K562 (cell line): Measurements from ENCODE around the gene WDR64. TPM values are rescaled to one million over a fixed set of nuclear protein-coding genes. Genes with fewer than 3 reads are reported as not detected.
"Not testable (repeated sequence)": the region's sequence is repeated elsewhere in the genome, so short reads cannot be mapped to it uniquely, and the experiment has no call there.

Experiments used
- ATAC-seq: fragments of 200-7000 bp; cut with Tn5 transposase; 3 replicates; pipeline ENCODE4 v1.9.1; 2020; ENCODE audit warnings: moderate library complexity
- BruUV-seq: library from RNA; stranded (reverse); fragments of 400-500 nt; replicated peaks from 2 replicates; lab custom pipeline; 2021; lab: Mats Ljungman, UMichigan
- CTCF ChIA-PET: fragments of 300-600 bp; formaldehyde crosslinking; extraction: SDS; loops from one replicate; lab custom pipeline; 2021; ENCODE audit warnings: low intra/inter-chr PET ratio; lab: Yijun Ruan, JAX
- POLR2A ChIA-PET: fragments of 300-600, 350-650 bp; sonication (Branson Sonifier 250); formaldehyde crosslinking; extraction: SDS; loops from one replicate; lab custom pipeline; 2021; ENCODE audit warnings: antibody characterized with exemption, inconsistent platforms; lab: Yijun Ruan, JAX
- DNase-seq, 4 experiments: peaks; one replicate each; pipeline versions ENCODE4 v3.0.0 to v3.0.0-alpha.2; 2011 to 2018; ENCODE audit warnings: low spot score in 3 of 4, mixed read lengths in 3 of 4; ENCODE audit errors: extremely low read depth in 1 of 4
- FAIRE-seq: peaks from 2 replicates; lab custom pipeline; 2011; peaks lifted over from hg19 to GRCh38; lab: Jason Lieb, UNC
- H2AFZ ChIP-seq: 2 replicates; pipeline ENCODE4 v1.6.0; 2011; ENCODE audit warnings: low read depth, low read length, control low read depth, inconsistent platforms
- H3K27ac ChIP-seq: fragments of 200-600 bp; 3 replicates; pipeline ENCODE4 v1.8.0; 2011; ENCODE audit warnings: low read depth, mild to moderate bottlenecking, control low read depth, inconsistent platforms, low read length, moderate library complexity, mixed read lengths; ENCODE audit errors: extremely low read depth
- H3K27me3 ChIP-seq, 2 experiments: fragments of 300-600 bp in 1 of 2; 2 replicates in 1 of 2; 3 replicates in 1 of 2; pipeline versions ENCODE4 v1.6.0 to v1.8.0; 2011; ENCODE audit warnings: inconsistent platforms in 2 of 2, low read length in 2 of 2, mild to moderate bottlenecking in 1 of 2, mixed read lengths in 1 of 2, moderate library complexity in 1 of 2; ENCODE audit not compliant: control insufficient read depth in 2 of 2, insufficient read depth in 2 of 2
- H3K36me3 ChIP-seq: fragments of 300-600 bp; 3 replicates; pipeline ENCODE4 v1.8.0; 2011; ENCODE audit warnings: mild to moderate bottlenecking, low read length, inconsistent platforms; ENCODE audit not compliant: control insufficient read depth, insufficient read depth
- H3K4me1 ChIP-seq, 2 experiments: fragments of 200-600 bp in 1 of 2; replicated peaks in 1 of 2; 2 replicates in 1 of 2; 3 replicates in 1 of 2; pipeline versions ENCODE4 v1.5.1 to v1.8.0; 2011; ENCODE audit warnings: inconsistent platforms in 2 of 2, low read length in 2 of 2, mild to moderate bottlenecking in 1 of 2, mixed read lengths in 1 of 2, moderate library complexity in 1 of 2; ENCODE audit not compliant: control insufficient read depth in 2 of 2, insufficient read depth in 2 of 2
- H3K4me2 ChIP-seq: 2 replicates; pipeline ENCODE4 v1.6.1; 2011; ENCODE audit warnings: low read length, control low read depth, inconsistent platforms, mixed read lengths; ENCODE audit not compliant: insufficient read depth
- H3K4me3 ChIP-seq: fragments of 200-600 bp; sonication (generic), shearing (Covaris generic); 2 replicates; pipeline ENCODE4 v1.5.1; 2016; ENCODE audit warnings: control low read depth, inconsistent platforms
- H3K79me2 ChIP-seq: fragments of 200-600 bp; 3 replicates; pipeline ENCODE4 v1.8.0; 2011; ENCODE audit warnings: low read length, inconsistent platforms; ENCODE audit not compliant: control insufficient read depth, insufficient read depth
- H3K9ac ChIP-seq, 2 experiments: 2 replicates each; pipeline versions ENCODE4 v1.6.0 to v1.6.1; 2011; ENCODE audit warnings: low read depth in 2 of 2, low read length in 2 of 2, control low read depth in 1 of 2, inconsistent platforms in 1 of 2, mild to moderate bottlenecking in 1 of 2, mixed read lengths in 1 of 2; ENCODE audit not compliant: insufficient read depth in 1 of 2
- H3K9me1 ChIP-seq: one replicate; pipeline ENCODE4 v1.6.0; 2011; ENCODE audit warnings: inconsistent platforms, mild to moderate bottlenecking, low read length, moderate library complexity; ENCODE audit not compliant: control insufficient read depth, insufficient read depth
- H3K9me3 ChIP-seq: replicated peaks from 2 replicates; pipeline ENCODE4 v1.5.1; 2011; ENCODE audit warnings: low read depth, low read length, inconsistent platforms; ENCODE audit not compliant: control insufficient read depth, insufficient read depth
- H4K20me1 ChIP-seq: replicated peaks from 2 replicates; pipeline ENCODE4 v1.6.1; 2011; ENCODE audit warnings: low read length, inconsistent platforms, mixed read lengths; ENCODE audit not compliant: control insufficient read depth, insufficient read depth
- BCOR ChIP-seq: fragments of 450-650 bp; IDR thresholded peaks from 2 replicates; pipeline ENCODE4 v1.6.1; 2016
- RBM25 ChIP-seq: fragments of 200-400 bp; formaldehyde crosslinking; IDR thresholded peaks from 2 replicates; pipeline ENCODE4 v1.6.1; 2018; ENCODE audit warnings: low read length, low read depth, moderate library complexity; ENCODE audit not compliant: severe bottlenecking
- ZNF146 ChIP-seq: IDR thresholded peaks from one replicate; pipeline ENCODE4 v1.6.1; 2018; ENCODE audit warnings: missing compliant biosample characterization; ENCODE audit not compliant: unreplicated experiment
- WGBS: fragments of 100-300 bp; shearing (Covaris generic); methylation state at CpG from one replicate; pipeline ENCODE4 v1.1.6; 2016; ENCODE audit warnings: low coverage, mixed read lengths; ENCODE audit not compliant: insufficient coverage; ENCODE audit errors: missing lambda C conversion rate; 5-methylcytosine and 5-hydroxymethylcytosine counted together
- in situ Hi-C: fragments of 300-500 bp; cut with MboI; formaldehyde crosslinking; loops from 4 replicates; pipeline ENCODE4 v1.15.0; 2018; ENCODE audit warnings: inconsistent platforms, mixed read lengths
- intact Hi-C: fragments of 100-400 bp; cut with micrococcal nuclease; formaldehyde crosslinking; loops from 2 replicates; pipeline ENCODE4 v1.14.2; 2022
- polyA plus RNA-seq, 8 experiments: library from polyadenylated mRNA; depleted of rRNA in 4 of 8; stranded (reverse) in 5 of 8; unstranded in 3 of 8; fragments of >200 nt; fragmentation: Nextera tagmentation in 2 of 8; fragmentation: Illumina TruSeq in 1 of 8; extraction: Ambion mirVana in 2 of 8; extraction: Trizol in 1 of 8; gene quantifications; 2 replicates each; pipeline versions ENCODE4 v1.2.1 to v1.2.3, GENCODE V29; 2011 to 2014; ENCODE audit warnings: inconsistent platforms in 1 of 8, missing spikeins in 1 of 8
- total RNA-seq, 7 experiments: library from RNA; depleted of rRNA in 6 of 7; stranded (reverse); fragments of >200 nt in 6 of 7; fragmentation: Illumina TruSeq in 2 of 7; extraction: Trizol in 2 of 7; gene quantifications; 2 replicates each; pipeline versions ENCODE4 v1.2.1 to v1.2.3, GENCODE V29; 2011 to 2021; ENCODE audit warnings: low replicate concordance in 1 of 7
- TF ChIP-seq, protein P1 (sequence below): fragments of 450-650 bp; conservative IDR thresholded peaks from 2 replicates; pipeline ENCODE4 v1.6.1; 2016; ENCODE audit warnings: missing genetic modification characterization, low read depth, mild to moderate bottlenecking, missing compliant biosample characterization, moderate library complexity

Gene WDR64
- total and polyA plus RNA-seq, 9 of the 15 experiments (the other 6 are each of a cell fraction or from before 2014, with no cell fraction given), result 0.06 to 0.29 (median 0.19) TPM; not detected in 5

DNA sequence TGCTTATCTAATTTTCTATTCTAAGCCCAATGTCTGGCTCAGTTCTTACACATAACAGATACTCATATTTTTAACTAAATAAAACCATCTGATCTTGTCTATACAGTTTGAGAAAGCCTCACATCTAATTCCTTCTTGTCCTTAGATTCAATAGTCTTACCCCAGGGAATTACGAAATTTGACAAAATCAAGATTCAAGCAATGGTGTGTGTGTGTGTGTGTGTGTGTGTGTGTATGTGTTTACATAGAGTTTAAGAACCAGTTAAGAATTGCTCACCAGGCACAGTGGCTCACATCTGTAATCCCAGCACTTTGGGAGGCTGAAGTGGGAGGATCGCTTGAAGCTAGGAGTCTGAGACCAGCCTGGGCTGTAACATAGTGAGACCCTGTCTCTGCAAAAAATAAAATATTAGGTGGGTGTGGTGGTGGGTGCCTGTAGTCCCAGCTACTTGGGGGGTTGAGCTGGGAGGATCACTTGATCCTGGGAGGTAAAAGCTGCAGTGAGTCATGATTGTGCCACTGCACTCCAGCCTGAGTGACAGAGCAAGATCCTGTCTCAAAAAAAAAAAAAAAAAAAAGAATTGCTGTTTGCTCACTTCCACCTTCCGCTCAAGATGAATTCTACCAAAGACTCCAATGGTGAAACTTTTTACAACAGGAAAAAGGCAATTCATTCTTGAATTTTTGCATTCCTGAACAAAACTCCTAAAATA, 6.2 kb downstream of the WDR64 start (continued):
- TF ChIP-seq, protein P1, sequence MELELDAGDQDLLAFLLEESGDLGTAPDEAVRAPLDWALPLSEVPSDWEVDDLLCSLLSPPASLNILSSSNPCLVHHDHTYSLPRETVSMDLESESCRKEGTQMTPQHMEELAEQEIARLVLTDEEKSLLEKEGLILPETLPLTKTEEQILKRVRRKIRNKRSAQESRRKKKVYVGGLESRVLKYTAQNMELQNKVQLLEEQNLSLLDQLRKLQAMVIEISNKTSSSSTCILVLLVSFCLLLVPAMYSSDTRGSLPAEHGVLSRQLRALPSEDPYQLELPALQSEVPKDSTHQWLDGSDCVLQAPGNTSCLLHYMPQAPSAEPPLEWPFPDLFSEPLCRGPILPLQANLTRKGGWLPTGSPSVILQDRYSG (tag), result no peak

DNA sequence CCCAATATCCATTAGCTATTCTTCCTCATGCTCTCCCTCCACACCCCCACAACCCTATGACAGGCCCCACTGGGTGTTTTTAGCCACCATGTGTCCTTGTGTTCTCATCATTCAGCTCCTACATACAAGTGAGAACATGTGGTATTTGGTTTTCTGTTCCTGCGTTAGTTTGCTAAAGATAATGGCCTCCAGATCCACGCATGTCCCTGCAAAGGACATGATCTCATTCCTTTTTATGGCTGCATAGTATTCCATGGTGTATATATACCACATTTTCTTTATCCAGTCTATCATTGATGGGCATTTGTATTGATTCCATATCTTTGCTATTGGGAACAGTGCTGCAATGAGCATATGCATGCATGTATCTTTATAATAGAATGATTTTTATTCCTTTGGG, 6.9 kb downstream of the WDR64 start:
- H3K4me3 ChIP-seq, FAIRE-seq, H3K9ac ChIP-seq, H3K4me1 ChIP-seq, H2AFZ ChIP-seq, intact Hi-C loops, H3K36me3 ChIP-seq, CTCF ChIA-PET, DNase-seq, in situ Hi-C loops, H3K79me2 ChIP-seq, H3K9me3 ChIP-seq, H3K27ac ChIP-seq, POLR2A ChIA-PET, H3K4me2 ChIP-seq, ATAC-seq, H3K9me1 ChIP-seq, BruUV-seq, H4K20me1 ChIP-seq, H3K27me3 ChIP-seq: not testable (repeated sequence)
- 67% methylated on average over 2 of the region's 2 CpGs for WGBS
- TF ChIP-seq RBM25 (peak; percentile 39), BCOR (peak; percentile 61; the same call in 1 of the 2 replicates), ZNF146 (CRISPR knock-in tag) (peak; percentile 62)
